Measurements from ENCODE around the gene RPS21. TPM values are rescaled to one million over a fixed set of nuclear protein-coding genes. Genes with fewer than 3 reads are reported as not detected.

RPS21 gene
- total and polyA plus RNA-seq, 12 donors: 512 to 4,111 (median 619) TPM

GRCh38 chr20:62374331-62375152 is 12.4 kb upstream of the RPS21 start:
- no peak overlapping the region for H3K4me3 ChIP-seq
- peaks cover 6 to 67% (median 45%) of the 10 kb centered on the region in 9 donors for H3K4me1 ChIP-seq
- ATAC-seq (no peak), DNase-seq (no peak)
- H3K27ac ChIP-seq: no peak overlapping the region
- 57 to 66% methylated on average over 24 of the region's 24 CpGs for WGBS, 2 donors
- no peaks in the 10 kb centered on the region for H3K36me3 ChIP-seq
- TF ChIP-seq, protein P1, sequence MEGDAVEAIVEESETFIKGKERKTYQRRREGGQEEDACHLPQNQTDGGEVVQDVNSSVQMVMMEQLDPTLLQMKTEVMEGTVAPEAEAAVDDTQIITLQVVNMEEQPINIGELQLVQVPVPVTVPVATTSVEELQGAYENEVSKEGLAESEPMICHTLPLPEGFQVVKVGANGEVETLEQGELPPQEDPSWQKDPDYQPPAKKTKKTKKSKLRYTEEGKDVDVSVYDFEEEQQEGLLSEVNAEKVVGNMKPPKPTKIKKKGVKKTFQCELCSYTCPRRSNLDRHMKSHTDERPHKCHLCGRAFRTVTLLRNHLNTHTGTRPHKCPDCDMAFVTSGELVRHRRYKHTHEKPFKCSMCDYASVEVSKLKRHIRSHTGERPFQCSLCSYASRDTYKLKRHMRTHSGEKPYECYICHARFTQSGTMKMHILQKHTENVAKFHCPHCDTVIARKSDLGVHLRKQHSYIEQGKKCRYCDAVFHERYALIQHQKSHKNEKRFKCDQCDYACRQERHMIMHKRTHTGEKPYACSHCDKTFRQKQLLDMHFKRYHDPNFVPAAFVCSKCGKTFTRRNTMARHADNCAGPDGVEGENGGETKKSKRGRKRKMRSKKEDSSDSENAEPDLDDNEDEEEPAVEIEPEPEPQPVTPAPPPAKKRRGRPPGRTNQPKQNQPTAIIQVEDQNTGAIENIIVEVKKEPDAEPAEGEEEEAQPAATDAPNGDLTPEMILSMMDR (IDR thresholded peaks at IDR 0.05): no peak
- intact Hi-C loops (cut with DNase I): loop anchor here in 2 of 10 donors (5.0 to 10.0 kb wide), 3 partner anchors 72 to 1123 kb away; partner anchors contain the start of genes ADRM1 (in 1 of the 2) and EEF1A2 (in 1 of the 2)
- peaks cover 0 to 8% (median 0%) of the 10 kb centered on the region in 7 donors for H3K27me3 ChIP-seq
- no peaks in the 10 kb centered on the region for H3K9me3 ChIP-seq

GRCh38 chr20:62376112-62377063 is 10.5 kb upstream of the RPS21 start:
- WGBS, 2 donors: 38 to 43% methylated on average over 26 of the region's 26 CpGs
- Histone ChIP-seq H3K9me3 (no peaks in the 10 kb centered on the region), H3K36me3 (no peaks in the 10 kb centered on the region), H3K4me1 (peaks cover 6 to 69% (median 44%) of the 10 kb centered on the region in 9 donors), H3K27me3 (no peaks in the 10 kb centered on the region), H3K4me3 (no peak overlapping the region), H3K27ac (peak overlapping the region in 8 of 10 donors; percentile 40 to 84 (median 61))
- ATAC-seq (peak; percentile 40 to 84 (median 68)), DNase-seq (peak; percentile 52 to 62)
- TF ChIP-seq, protein P1 (IDR thresholded peaks at IDR 0.05): peak; percentile 10 to 63 (median 55)
- intact Hi-C loops (cut with DNase I): loop anchor here in 3 of 10 donors (2.0 to 10.0 kb wide), 4 partner anchors 24 to 1121 kb away; partner anchors contain the start of genes ADRM1 (in 1 of the 3) and EEF1A2 (in 1 of the 3)

DNA sequence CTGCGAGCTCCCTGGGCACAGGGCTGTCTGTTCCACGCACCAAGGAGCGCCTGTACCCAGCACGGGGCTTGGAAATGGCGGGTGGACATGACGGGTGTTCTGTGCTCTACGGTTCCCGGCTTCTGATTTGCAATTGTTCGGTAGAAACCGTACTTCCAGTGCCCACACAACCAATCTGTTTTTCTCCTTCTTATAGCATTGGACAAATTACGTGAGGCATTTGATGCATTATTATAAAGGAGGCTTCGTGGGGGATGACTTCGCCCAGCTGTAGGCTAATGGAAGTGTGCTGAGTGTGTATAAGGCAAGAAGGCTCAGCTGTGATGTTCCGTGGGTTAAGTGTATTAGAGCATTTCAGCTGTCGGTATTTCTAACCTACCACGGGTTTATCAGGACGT is 9.8 kb upstream of the RPS21 start:
- Histone ChIP-seq H3K4me1 (peaks cover 6 to 76% (median 49%) of the 10 kb centered on the region in 9 donors), H3K27me3 (no peaks in the 10 kb centered on the region), H3K36me3 (no peaks in the 10 kb centered on the region), H3K9me3 (no peaks in the 10 kb centered on the region), H3K27ac (peak overlapping the region in 7 of 10 donors; percentile 53 to 84 (median 63)), H3K4me3 (no peak overlapping the region)
- whole genome bisulfite sequencing, 2 donors: 77 to 79% methylated on average over 17 of the region's 17 CpGs
- DNase-seq: no peak
- intact Hi-C loops (cut with DNase I): loop anchor here in 3 of 10 donors (2.0 to 10.0 kb wide), 4 partner anchors 24 to 1120 kb away; partner anchors contain the start of genes ADRM1 (in 1 of the 3) and EEF1A2 (in 1 of the 3)
- ATAC-seq: no peak
- TF ChIP-seq, protein P1 (IDR thresholded peaks at IDR 0.05): no peak

All from heart right ventricle (tissue), 16 donors.